Tibial artery (tissue), 4 donors: ENCODE data around the gene STRN3.
A peak's percentile ranks its signal among the peaks of the same experiment; 100 is the strongest.

Experiments used
- DNase-seq, 2 donors: peaks; one replicate each; pipeline ENCODE4 v3.0.0-alpha.2; 2019
- H3K27ac ChIP-seq, 2 donors: fragments of 200-600 bp; sonication (generic) in 1 of 2; 1 replicate in 1 of 2; 2 replicates in 1 of 2; pipeline ENCODE4 v1.5.1; 2018 to 2019; ENCODE audit warnings: mild to moderate bottlenecking in 1 of 2
- H3K27me3 ChIP-seq, 2 donors: fragments of 200-600 bp; sonication (generic) in 1 of 2; one replicate each; pipeline versions ENCODE4 v1.5.1 to v1.6.0; 2016 to 2019
- H3K36me3 ChIP-seq, 3 donors: fragments of 200-600 bp; sonication (generic) in 2 of 3; one replicate each; pipeline ENCODE4 v1.5.1; 2016 to 2019; ENCODE audit warnings: mild to moderate bottlenecking in 2 of 3
- H3K4me1 ChIP-seq, 4 donors: fragments of 200-600 bp; sonication (generic) in 2 of 4; 1 replicate in 3 of 4; 2 replicates in 1 of 4; pipeline ENCODE4 v1.5.1; 2016 to 2019
- H3K4me3 ChIP-seq, 2 donors: fragments of 200-600 bp; sonication (generic) in 1 of 2; 1 replicate in 1 of 2; 2 replicates in 1 of 2; pipeline ENCODE4 v1.5.1; 2018 to 2019; ENCODE audit warnings: mild to moderate bottlenecking in 2 of 2
- H3K9me3 ChIP-seq, 3 donors: fragments of 200-600 bp; sonication (generic) in 1 of 3; one replicate each; pipeline ENCODE4 v1.5.1; 2016 to 2019
- intact Hi-C: fragments of 100-400 bp; cut with DNase I; formaldehyde crosslinking; loops from one replicate; pipeline ENCODE4 v1.15.0; 2023; ENCODE audit warnings: low total_unique reads
- TF ChIP-seq, protein P1 (sequence below), 2 experiments: fragments of 200-600 bp in 1 of 2; fragments of 450-650 bp in 1 of 2; IDR thresholded peaks; one replicate each; pipeline ENCODE4 v1.5.1; 2017 to 2019; ENCODE audit warnings: antibody characterized with exemption in 2 of 2, mild to moderate bottlenecking in 1 of 2, moderate library complexity in 1 of 2

The STRN3 gene

DNA sequence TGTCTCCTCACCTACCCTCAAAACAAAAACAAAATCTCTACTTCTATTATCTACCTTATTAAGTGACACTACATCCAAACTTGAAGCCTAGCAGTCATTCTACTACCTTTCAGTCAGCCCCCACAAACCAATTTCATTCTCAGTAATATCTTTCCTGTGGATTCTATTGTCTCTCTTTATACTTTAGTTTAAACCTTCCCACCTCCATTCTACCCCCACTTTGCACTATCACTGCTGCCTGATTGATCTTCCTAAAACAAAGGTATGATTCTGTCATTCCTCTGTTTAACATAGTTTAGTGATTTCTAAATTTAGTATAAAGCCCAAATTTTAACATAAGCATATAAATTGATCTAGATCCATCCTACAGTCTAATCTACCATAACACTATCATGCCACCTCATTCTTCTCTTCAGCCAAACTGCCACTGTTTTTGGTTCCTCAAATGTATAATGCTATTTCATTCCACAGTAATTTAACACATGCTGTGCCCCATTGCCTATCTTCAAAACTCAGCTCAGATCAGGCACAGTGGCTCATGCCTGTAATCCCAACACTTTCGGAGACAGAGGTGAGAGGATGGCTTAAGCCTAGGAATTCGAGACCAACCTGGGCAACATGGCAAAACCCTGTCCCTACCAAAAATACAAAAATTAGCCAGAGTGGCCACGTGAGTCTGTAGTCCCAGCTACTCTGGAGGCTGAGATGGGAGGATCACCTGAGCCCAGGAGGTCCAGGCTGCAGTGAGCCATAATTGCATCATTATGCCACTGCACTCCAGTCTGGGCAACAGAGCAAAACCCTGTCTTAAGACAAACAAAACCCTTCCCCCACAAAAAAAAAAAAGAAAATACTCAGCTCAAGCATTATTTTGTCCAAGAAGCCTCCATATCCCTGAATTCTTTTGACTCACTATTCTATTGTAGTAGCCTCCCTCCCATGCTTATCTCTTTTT, 3.1 kb upstream of the STRN3 start:
- TF ChIP-seq, protein P1, sequence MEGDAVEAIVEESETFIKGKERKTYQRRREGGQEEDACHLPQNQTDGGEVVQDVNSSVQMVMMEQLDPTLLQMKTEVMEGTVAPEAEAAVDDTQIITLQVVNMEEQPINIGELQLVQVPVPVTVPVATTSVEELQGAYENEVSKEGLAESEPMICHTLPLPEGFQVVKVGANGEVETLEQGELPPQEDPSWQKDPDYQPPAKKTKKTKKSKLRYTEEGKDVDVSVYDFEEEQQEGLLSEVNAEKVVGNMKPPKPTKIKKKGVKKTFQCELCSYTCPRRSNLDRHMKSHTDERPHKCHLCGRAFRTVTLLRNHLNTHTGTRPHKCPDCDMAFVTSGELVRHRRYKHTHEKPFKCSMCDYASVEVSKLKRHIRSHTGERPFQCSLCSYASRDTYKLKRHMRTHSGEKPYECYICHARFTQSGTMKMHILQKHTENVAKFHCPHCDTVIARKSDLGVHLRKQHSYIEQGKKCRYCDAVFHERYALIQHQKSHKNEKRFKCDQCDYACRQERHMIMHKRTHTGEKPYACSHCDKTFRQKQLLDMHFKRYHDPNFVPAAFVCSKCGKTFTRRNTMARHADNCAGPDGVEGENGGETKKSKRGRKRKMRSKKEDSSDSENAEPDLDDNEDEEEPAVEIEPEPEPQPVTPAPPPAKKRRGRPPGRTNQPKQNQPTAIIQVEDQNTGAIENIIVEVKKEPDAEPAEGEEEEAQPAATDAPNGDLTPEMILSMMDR (IDR thresholded peaks at IDR 0.05) = no peak
- no peaks in the 10 kb centered on the region for H3K27me3 ChIP-seq
- DNase-seq = no peak
- intact Hi-C loops = no loop called here
- H3K4me3 ChIP-seq = no peak overlapping the region
- no peaks in the 10 kb centered on the region for H3K36me3 ChIP-seq
- peaks cover 0 to 10% (median 4%) of the 10 kb centered on the region in 4 donors for H3K4me1 ChIP-seq
- H3K27ac ChIP-seq = no peak overlapping the region
- no peaks in the 10 kb centered on the region for H3K9me3 ChIP-seq

DNA sequence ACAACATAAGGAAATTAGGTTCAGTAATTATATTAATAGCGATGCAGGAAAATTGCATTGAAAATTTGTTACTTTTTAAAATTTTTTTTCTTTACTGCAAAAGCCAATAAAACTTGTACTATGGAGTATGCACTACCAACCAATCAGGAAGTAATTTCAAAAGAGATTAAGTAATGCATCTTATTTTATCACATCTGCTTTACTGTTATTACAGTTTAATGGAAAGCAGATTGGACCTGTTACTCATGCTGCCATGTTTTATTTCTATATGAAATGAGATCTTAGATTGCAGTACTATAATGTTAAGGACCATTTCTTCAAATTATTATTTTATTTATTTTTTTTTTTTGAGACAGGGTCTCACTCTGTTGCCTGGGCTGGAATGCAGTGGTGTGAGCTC, 1.7 kb upstream of the STRN3 start:
- intact Hi-C loops = no loop called here
- H3K4me3 ChIP-seq = peak overlapping the region in 1 of 2 donors; percentile 100
- no peaks in the 10 kb centered on the region for H3K27me3 ChIP-seq
- no peaks in the 10 kb centered on the region for H3K9me3 ChIP-seq
- TF ChIP-seq, protein P1 (IDR thresholded peaks at IDR 0.05) = no peak
- H3K36me3 ChIP-seq = no peaks in the 10 kb centered on the region
- peaks cover 0 to 25% (median 13%) of the 10 kb centered on the region in 4 donors for H3K4me1 ChIP-seq
- no peak for DNase-seq
- peak overlapping the region in 1 of 2 donors; percentile 100 for H3K27ac ChIP-seq

DNA sequence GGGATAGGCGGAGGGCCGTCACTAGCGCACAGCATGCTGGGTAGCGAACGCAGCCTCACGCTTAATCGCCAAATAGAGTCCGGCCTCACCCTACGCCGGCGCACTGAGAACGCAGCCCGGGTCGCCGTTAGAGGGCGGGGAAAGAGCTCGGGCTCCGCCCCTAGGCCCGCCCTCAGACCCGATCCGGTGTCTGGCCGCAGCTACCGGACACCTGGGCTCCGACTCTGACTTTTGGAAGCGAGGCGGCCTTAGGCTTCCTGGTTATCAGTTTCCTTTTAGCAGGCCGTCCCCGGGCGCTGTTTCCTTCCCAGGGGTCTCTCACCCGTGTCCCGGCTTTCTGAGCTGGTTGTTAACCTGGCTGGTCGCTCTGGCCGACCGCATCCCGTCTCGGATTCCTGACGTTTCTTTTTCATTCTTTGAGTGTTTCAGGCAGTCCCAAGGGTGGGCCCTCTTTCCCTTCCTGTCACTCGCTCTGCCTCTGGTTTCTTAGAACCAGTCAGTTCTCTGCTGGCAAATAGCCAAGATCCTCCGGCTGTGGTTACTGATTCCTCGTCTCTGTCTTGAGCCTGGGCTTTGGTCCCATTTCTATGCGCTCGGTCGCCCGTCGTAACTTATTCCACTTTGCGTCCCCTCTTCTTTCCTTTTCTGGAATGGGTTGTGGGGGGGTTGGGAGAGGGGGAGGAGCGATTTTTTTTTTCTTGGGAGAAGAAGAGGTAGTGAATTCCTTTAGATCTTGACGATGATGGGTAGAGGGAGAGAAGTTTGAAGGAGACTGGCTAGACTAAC, 464 bp upstream of the STRN3 start:
- H3K36me3 ChIP-seq = no peaks in the 10 kb centered on the region
- TF ChIP-seq, protein P1 (IDR thresholded peaks at IDR 0.05) = no peak
- H3K4me1 ChIP-seq = peaks cover 0 to 27% (median 13%) of the 10 kb centered on the region in 4 donors
- H3K9me3 ChIP-seq = no peaks in the 10 kb centered on the region
- H3K4me3 ChIP-seq = peak overlapping the region; percentile 100
- no peaks in the 10 kb centered on the region for H3K27me3 ChIP-seq
- peak overlapping the region; percentile 99 to 100 for H3K27ac ChIP-seq
- intact Hi-C loops = no loop called here
- DNase-seq = peak; percentile 96 to 99

DNA sequence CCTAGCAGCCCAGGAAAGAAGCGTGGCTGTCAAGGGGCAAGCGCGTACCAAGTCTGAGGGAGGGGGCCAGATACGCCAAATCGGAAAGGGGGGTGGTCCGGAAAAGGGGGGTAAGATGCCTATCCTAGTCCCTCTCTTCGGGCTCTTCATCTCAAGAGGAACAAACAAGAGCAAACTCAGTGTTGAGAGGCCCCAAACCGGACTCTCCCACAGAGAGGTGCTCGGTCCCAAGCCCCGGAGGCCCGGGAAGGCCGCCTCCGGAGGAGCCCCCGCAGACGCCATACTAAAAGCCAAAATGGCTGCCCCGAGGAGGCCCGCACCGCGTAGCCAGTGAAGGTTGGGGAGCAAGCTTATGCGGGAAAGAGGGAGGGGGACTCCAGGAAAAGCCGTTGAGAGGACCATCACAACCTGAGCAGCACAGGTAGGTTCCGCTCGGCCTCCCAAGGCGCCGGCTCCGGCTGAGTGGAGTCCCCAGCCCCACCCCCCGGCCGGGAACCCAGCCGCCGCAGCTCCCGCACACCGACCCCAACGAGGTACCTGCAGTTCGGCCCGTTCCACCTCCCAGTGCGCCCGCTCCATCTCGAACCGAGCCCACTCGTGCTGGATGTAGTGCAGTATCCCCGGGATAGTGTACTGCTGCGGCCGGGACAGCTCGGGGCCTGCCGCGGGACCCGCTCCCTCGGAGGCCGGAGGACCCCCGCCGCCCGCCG, 657 bp downstream of the STRN3 start, which contains the start of gene AP4S1:
AP4S1 (plus strand) TSS at position 283 of the 710 bp plus-strand sequence. CDS start 40,548 bp downstream, outside the sequence.
- TF ChIP-seq, protein P1 (IDR thresholded peaks at IDR 0.05) = no peak
- peak; percentile 28 to 72 for DNase-seq
- intact Hi-C loops = no loop called here
- H3K36me3 ChIP-seq = peaks cover 0 to 4% (median 3%) of the 10 kb centered on the region in 3 donors
- peak within 1 kb of the TSS; percentile 100 for H3K4me3 ChIP-seq
- H3K9me3 ChIP-seq = no peaks in the 10 kb centered on the region
- peaks cover 0 to 27% (median 13%) of the 10 kb centered on the region in 4 donors for H3K4me1 ChIP-seq
- H3K27me3 ChIP-seq = no peaks in the 10 kb centered on the region
- peak within 1 kb of the TSS; percentile 99 to 100 for H3K27ac ChIP-seq
